ENCODE results near the gene ZCWPW1. TPM values are rescaled to one million over a fixed set of nuclear protein-coding genes. Genes with fewer than 3 reads are reported as not detected.

Gene ZCWPW1
- total RNA-seq, 1 donor from 2014 or later, result 1.8 TPM

DNA sequence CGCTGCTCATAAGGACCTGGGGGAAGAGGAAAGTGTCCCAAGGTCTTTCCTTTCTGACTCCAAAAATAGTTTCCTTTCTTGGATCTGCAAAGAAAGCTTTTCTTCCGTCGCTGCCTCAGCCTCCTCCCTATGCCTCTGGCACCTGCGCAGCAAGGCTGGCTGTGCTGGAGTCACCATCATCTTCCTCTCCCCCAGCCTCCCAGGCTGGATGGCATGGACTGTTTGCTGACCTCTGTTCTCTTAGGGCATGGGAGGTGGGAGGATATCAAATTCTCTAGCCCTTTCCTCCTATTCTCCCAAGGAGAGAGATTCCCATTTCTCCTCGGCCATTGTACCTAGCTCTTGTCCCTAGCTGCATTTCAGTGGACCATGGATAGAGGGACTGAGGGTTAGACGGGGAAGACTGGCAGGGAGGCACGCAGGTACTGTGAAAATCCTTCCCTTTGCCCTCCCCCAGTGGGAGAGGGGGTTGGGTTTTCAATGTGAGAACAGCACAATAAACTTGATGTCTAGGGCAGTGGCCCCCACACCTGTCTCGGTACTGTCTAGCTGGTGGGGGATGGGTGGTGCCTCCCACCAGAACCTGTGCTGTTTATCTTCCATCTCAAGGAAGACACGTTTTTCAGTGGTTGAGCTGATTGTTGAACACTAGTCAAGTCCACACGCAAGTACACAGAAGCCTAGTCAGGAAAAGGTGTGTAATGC is 5.2 kb upstream of the ZCWPW1 start:
- H3K4me1 Mint-ChIP-seq, result peaks cover 52% of the 10 kb centered on the region
- H3K9me3 Mint-ChIP-seq, result no peaks in the 10 kb centered on the region
- DNase-seq (ENCODE audit: low read depth, low spot score), result no peak
- H3K27ac Mint-ChIP-seq (ENCODE audit: unreplicated experiment), result no peak overlapping the region
- TF ChIP-seq, protein P1, sequence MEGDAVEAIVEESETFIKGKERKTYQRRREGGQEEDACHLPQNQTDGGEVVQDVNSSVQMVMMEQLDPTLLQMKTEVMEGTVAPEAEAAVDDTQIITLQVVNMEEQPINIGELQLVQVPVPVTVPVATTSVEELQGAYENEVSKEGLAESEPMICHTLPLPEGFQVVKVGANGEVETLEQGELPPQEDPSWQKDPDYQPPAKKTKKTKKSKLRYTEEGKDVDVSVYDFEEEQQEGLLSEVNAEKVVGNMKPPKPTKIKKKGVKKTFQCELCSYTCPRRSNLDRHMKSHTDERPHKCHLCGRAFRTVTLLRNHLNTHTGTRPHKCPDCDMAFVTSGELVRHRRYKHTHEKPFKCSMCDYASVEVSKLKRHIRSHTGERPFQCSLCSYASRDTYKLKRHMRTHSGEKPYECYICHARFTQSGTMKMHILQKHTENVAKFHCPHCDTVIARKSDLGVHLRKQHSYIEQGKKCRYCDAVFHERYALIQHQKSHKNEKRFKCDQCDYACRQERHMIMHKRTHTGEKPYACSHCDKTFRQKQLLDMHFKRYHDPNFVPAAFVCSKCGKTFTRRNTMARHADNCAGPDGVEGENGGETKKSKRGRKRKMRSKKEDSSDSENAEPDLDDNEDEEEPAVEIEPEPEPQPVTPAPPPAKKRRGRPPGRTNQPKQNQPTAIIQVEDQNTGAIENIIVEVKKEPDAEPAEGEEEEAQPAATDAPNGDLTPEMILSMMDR (conservative IDR thresholded peaks at IDR 0.05), result no peak
- peaks cover 27% of the 10 kb centered on the region for H3K36me3 Mint-ChIP-seq (ENCODE audit: low read depth)
- H3K4me3 Mint-ChIP-seq, result peak overlapping the region; percentile 94
- peaks cover 20% of the 10 kb centered on the region for H3K27me3 Mint-ChIP-seq (ENCODE audit: low read depth)

DNA sequence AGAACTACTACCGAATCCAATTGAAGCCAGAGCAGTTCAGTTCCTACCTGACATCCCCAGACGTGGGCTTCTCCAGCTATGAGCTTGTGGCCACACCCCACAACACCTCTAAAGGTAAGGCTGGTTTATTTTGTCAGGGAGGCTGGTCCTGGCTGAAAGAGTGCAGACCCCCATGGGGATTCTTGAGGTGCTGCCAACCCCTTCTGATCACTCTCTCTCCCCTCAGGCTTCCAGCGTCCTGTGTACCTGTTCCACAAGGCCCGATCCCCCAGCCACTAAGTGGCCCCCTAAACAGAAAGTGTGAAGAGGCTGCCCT is 4.7 kb upstream of the ZCWPW1 start:
- peaks cover 25% of the 10 kb centered on the region for H3K27me3 Mint-ChIP-seq (ENCODE audit: low read depth)
- no peaks in the 10 kb centered on the region for H3K9me3 Mint-ChIP-seq
- TF ChIP-seq, protein P1 (conservative IDR thresholded peaks at IDR 0.05), result no peak
- H3K36me3 Mint-ChIP-seq (ENCODE audit: low read depth), result peaks cover 27% of the 10 kb centered on the region
- no peak for DNase-seq (ENCODE audit: low read depth, low spot score)
- H3K4me1 Mint-ChIP-seq, result peaks cover 57% of the 10 kb centered on the region
- H3K27ac Mint-ChIP-seq (ENCODE audit: unreplicated experiment), result no peak overlapping the region
- peak overlapping the region; percentile 94 for H3K4me3 Mint-ChIP-seq

GRCh38 chr7:100432621-100433275 is 4.2 kb upstream of the ZCWPW1 start:
- TF ChIP-seq, protein P1 (conservative IDR thresholded peaks at IDR 0.05), result no peak
- no peaks in the 10 kb centered on the region for H3K9me3 Mint-ChIP-seq
- no peak for DNase-seq (ENCODE audit: low read depth, low spot score)
- H3K27me3 Mint-ChIP-seq (ENCODE audit: low read depth), result peaks cover 27% of the 10 kb centered on the region
- peaks cover 27% of the 10 kb centered on the region for H3K36me3 Mint-ChIP-seq (ENCODE audit: low read depth)
- H3K4me1 Mint-ChIP-seq, result peaks cover 60% of the 10 kb centered on the region
- no peak overlapping the region for H3K27ac Mint-ChIP-seq (ENCODE audit: unreplicated experiment)
- H3K4me3 Mint-ChIP-seq, result peak overlapping the region; percentile 94

DNA sequence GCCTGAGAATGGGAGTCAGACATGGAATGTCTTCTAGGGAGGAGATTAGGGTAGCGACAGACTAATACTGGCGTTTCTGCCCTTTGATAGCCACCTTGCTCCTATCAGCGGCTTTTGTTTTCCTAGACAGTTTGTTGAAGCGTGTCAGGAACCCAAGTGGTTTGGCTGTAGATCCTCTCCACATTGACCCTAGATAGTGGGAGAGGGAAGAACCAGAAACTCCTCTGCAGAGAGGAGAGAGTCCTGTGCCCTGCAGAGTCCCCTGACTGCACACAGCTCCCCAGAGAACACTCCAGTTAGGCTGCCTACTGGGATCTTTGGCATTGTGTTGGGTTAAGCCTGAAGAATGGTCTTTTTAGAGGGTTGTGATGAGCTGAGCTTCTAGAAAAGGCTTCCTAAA is 3.5 kb upstream of the ZCWPW1 start:
- peaks cover 27% of the 10 kb centered on the region for H3K27me3 Mint-ChIP-seq (ENCODE audit: low read depth)
- no peaks in the 10 kb centered on the region for H3K9me3 Mint-ChIP-seq
- TF ChIP-seq, protein P1 (conservative IDR thresholded peaks at IDR 0.05), result no peak
- H3K4me3 Mint-ChIP-seq, result peak overlapping the region; percentile 94
- DNase-seq (ENCODE audit: low read depth, low spot score), result no peak
- H3K27ac Mint-ChIP-seq (ENCODE audit: unreplicated experiment), result no peak overlapping the region
- peaks cover 60% of the 10 kb centered on the region for H3K4me1 Mint-ChIP-seq
- peaks cover 27% of the 10 kb centered on the region for H3K36me3 Mint-ChIP-seq (ENCODE audit: low read depth)

- peaks cover 24% of the 10 kb centered on the region for H3K27me3 Mint-ChIP-seq (ENCODE audit: low read depth)
- peaks cover 24% of the 10 kb centered on the region for H3K36me3 Mint-ChIP-seq (ENCODE audit: low read depth)
- H3K4me3 Mint-ChIP-seq, result peak overlapping the region; percentile 94
- no peaks in the 10 kb centered on the region for H3K9me3 Mint-ChIP-seq
- peaks cover 57% of the 10 kb centered on the region for H3K4me1 Mint-ChIP-seq
- no peak for DNase-seq (ENCODE audit: low read depth, low spot score)
- TF ChIP-seq, protein P1 (conservative IDR thresholded peaks at IDR 0.05), result no peak
- no peak overlapping the region for H3K27ac Mint-ChIP-seq (ENCODE audit: unreplicated experiment)
Measured at GRCh38 chr7:100431286-100431735, 2.8 kb upstream of the ZCWPW1 start.

All from neural crest cell (in vitro differentiated cells).